CD14-positive monocyte (primary cell): ENCODE results near the gene MTMR3. TPM values are rescaled to one million over a fixed set of nuclear protein-coding genes. Genes with fewer than 3 reads are reported as not detected.

Source experiments
- DNase-seq, 3 donors: peaks; one replicate each; pipeline ENCODE4 v3.0.0-alpha.2; 2011 to 2022
- H2AFZ ChIP-seq: 2 replicates; pipeline ENCODE4 v1.6.0; 2012; ENCODE audit warnings: mild to moderate bottlenecking, low read depth, low read length, inconsistent platforms; ENCODE audit not compliant: insufficient read depth, poor library complexity, severe bottlenecking
- H3K27ac ChIP-seq, 2 donors: 1 replicate in 1 of 2; 2 replicates in 1 of 2; pipeline ENCODE4 v1.5.1; 2012 to 2013; ENCODE audit warnings: low read length in 2 of 2, control low read depth in 1 of 2, inconsistent platforms in 1 of 2, low read depth in 1 of 2, mild to moderate bottlenecking in 1 of 2
- H3K27me3 ChIP-seq, 2 donors: one replicate each; pipeline versions ENCODE4 v1.6.0 to v1.6.1; 2011 to 2013; ENCODE audit warnings: low read length in 2 of 2; ENCODE audit not compliant: control insufficient read depth in 2 of 2, insufficient read depth in 2 of 2
- H3K36me3 ChIP-seq, 2 donors: replicated peaks in 1 of 2; 1 replicate in 1 of 2; 2 replicates in 1 of 2; pipeline versions ENCODE4 v1.5.1 to v1.6.1; 2012 to 2013; ENCODE audit warnings: low read length in 2 of 2, control low read depth in 1 of 2, inconsistent platforms in 1 of 2, mild to moderate bottlenecking in 1 of 2; ENCODE audit not compliant: insufficient read depth in 2 of 2, control insufficient read depth in 1 of 2
- H3K4me1 ChIP-seq, 2 donors: 1 replicate in 1 of 2; 2 replicates in 1 of 2; pipeline versions ENCODE4 v1.5.1 to v1.6.1; 2012 to 2013; ENCODE audit warnings: low read length in 2 of 2, control low read depth in 1 of 2, inconsistent platforms in 1 of 2, mild to moderate bottlenecking in 1 of 2, moderate library complexity in 1 of 2; ENCODE audit not compliant: insufficient read depth in 2 of 2, control insufficient read depth in 1 of 2
- H3K4me2 ChIP-seq: replicated peaks from 2 replicates; pipeline ENCODE3; 2012; ENCODE audit warnings: low read length, moderate library complexity, mild to moderate bottlenecking; ENCODE audit not compliant: poor library complexity, severe bottlenecking; ENCODE audit errors: extremely low read depth
- H3K4me3 ChIP-seq, 3 experiments: fragments of 200-600 bp in 1 of 3; sonication (generic) in 1 of 3; replicated peaks in 1 of 3; 1 replicate in 2 of 3; 2 replicates in 1 of 3; pipeline ENCODE4 v1.5.1; 2011 to 2013; ENCODE audit warnings: low read length in 3 of 3, mild to moderate bottlenecking in 3 of 3, control low read depth in 2 of 3, low read depth in 2 of 3, inconsistent platforms in 1 of 3, moderate library complexity in 1 of 3
- H3K79me2 ChIP-seq: 2 replicates; pipeline ENCODE4 v1.6.0; 2012; ENCODE audit warnings: mild to moderate bottlenecking, control low read depth, inconsistent platforms, low read length, moderate library complexity; ENCODE audit not compliant: insufficient read depth
- H3K9ac ChIP-seq: 2 replicates; pipeline ENCODE4 v1.6.0; 2017; ENCODE audit warnings: low read length, mild to moderate bottlenecking; ENCODE audit not compliant: insufficient read depth, poor library complexity, severe bottlenecking
- H3K9me3 ChIP-seq, 2 donors: replicated peaks in 1 of 2; 1 replicate in 1 of 2; 2 replicates in 1 of 2; pipeline versions ENCODE4 v1.5.1 to v1.6.1; 2012 to 2013; ENCODE audit warnings: low read length in 2 of 2, control low read depth in 1 of 2; ENCODE audit not compliant: control insufficient read depth in 1 of 2, insufficient read depth in 1 of 2
- H4K20me1 ChIP-seq: 2 replicates; pipeline ENCODE4 v1.6.0; 2012; ENCODE audit warnings: mild to moderate bottlenecking, low read length, control low read depth, moderate library complexity; ENCODE audit not compliant: insufficient read depth
- H3K27ac Mint-ChIP-seq, 7 donors: one replicate each; pipeline ENCODE4 v1.8.0; 2020; ENCODE audit warnings: mild to moderate bottlenecking in 7 of 7, mixed read lengths in 7 of 7, moderate library complexity in 6 of 7, inconsistent platforms in 2 of 7
- H3K27me3 Mint-ChIP-seq, 3 donors: one replicate each; pipeline ENCODE4 v1.8.0; 2021 to 2022; ENCODE audit warnings: low read depth in 3 of 3, mild to moderate bottlenecking in 3 of 3, mixed read lengths in 3 of 3, moderate library complexity in 3 of 3, inconsistent platforms in 1 of 3
- H3K36me3 Mint-ChIP-seq, 2 donors: one replicate each; pipeline ENCODE4 v1.8.0; 2020; ENCODE audit warnings: mixed read lengths in 2 of 2, inconsistent platforms in 1 of 2, mild to moderate bottlenecking in 1 of 2
- H3K4me1 Mint-ChIP-seq: one replicate; pipeline ENCODE4 v1.8.0; 2020; ENCODE audit warnings: mild to moderate bottlenecking, mixed read lengths
- H3K4me3 Mint-ChIP-seq, 2 donors: one replicate each; pipeline ENCODE4 v1.8.0; 2020; ENCODE audit warnings: mild to moderate bottlenecking in 2 of 2, mixed read lengths in 2 of 2, moderate library complexity in 1 of 2
- H3K9me3 Mint-ChIP-seq, 7 donors: one replicate each; pipeline ENCODE4 v1.8.0; 2020 to 2022; ENCODE audit warnings: mixed read lengths in 7 of 7, mild to moderate bottlenecking in 6 of 7, moderate library complexity in 6 of 7, inconsistent platforms in 2 of 7
- WGBS: methylation state at CpG from one replicate; pipeline ENCODE4 v1.1.5; 2013; ENCODE audit warnings: missing lambda C conversion rate; ENCODE audit not compliant: insufficient coverage; 5-methylcytosine and 5-hydroxymethylcytosine counted together
- intact Hi-C, 2 donors: fragments of 100-400 bp; cut with micrococcal nuclease; formaldehyde crosslinking; loops; one replicate each; pipeline versions ENCODE4 v1.15.0 to v1.15.1; 2023
- polyA plus RNA-seq, 3 donors: library from polyadenylated mRNA; depleted of rRNA in 1 of 3; unstranded in 2 of 3; stranded (reverse) in 1 of 3; fragments of 300-500 nt in 2 of 3; fragments of >200 nt in 1 of 3; fragmentation: Illumina TruSeq in 2 of 3; gene quantifications; 1 replicate in 2 of 3; 2 replicates in 1 of 3; pipeline ENCODE4 v1.2.3, GENCODE V29; 2012 to 2021
- TF ChIP-seq, protein P1 (sequence below): fragments of 200-600 bp; IDR thresholded peaks from one replicate; pipeline ENCODE4 v1.8.0; 2022; ENCODE audit warnings: antibody characterized with exemption, mild to moderate bottlenecking

The MTMR3 gene
- polyA plus RNA-seq, 3 donors = 23.4 to 86.1 (median 30.2) TPM

DNA sequence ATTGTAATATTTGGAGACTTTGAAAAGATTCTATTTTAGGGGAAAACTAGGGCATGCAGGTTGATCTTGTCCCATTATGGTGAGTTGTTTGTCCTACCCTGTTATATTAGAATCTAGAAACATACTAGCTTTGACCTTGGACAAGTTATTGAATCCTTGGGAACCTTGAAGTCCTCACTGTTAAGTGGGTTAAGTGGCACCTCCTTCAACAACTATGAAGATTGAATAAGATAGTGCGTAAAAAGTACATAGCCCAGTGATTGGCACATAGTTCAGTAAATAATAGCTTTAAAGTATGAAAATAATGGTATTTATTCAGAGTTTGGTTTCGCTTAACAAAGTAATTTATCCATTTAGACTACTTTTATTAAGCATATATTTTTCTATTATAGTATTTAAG lies 51.6 kb downstream of the MTMR3 start:
- no peaks in the 10 kb centered on the region for H3K27me3 Mint-ChIP-seq
- H3K27me3 ChIP-seq = no peaks in the 10 kb centered on the region
- H3K36me3 Mint-ChIP-seq = peaks cover 5 to 7% of the 10 kb centered on the region in 2 donors
- TF ChIP-seq, protein P1, sequence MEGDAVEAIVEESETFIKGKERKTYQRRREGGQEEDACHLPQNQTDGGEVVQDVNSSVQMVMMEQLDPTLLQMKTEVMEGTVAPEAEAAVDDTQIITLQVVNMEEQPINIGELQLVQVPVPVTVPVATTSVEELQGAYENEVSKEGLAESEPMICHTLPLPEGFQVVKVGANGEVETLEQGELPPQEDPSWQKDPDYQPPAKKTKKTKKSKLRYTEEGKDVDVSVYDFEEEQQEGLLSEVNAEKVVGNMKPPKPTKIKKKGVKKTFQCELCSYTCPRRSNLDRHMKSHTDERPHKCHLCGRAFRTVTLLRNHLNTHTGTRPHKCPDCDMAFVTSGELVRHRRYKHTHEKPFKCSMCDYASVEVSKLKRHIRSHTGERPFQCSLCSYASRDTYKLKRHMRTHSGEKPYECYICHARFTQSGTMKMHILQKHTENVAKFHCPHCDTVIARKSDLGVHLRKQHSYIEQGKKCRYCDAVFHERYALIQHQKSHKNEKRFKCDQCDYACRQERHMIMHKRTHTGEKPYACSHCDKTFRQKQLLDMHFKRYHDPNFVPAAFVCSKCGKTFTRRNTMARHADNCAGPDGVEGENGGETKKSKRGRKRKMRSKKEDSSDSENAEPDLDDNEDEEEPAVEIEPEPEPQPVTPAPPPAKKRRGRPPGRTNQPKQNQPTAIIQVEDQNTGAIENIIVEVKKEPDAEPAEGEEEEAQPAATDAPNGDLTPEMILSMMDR = no peak
- no peak for DNase-seq
- H3K9me3 ChIP-seq = no peaks in the 10 kb centered on the region
- H4K20me1 ChIP-seq = peaks cover 100% of the 10 kb centered on the region
- H3K4me3 Mint-ChIP-seq = no peak overlapping the region
- peaks cover 31% of the 10 kb centered on the region for H3K4me1 Mint-ChIP-seq
- H2AFZ ChIP-seq = no peak overlapping the region
- no peak overlapping the region for H3K9ac ChIP-seq
- H3K4me3 ChIP-seq = no peak overlapping the region
- H3K79me2 ChIP-seq = peaks cover 100% of the 10 kb centered on the region
- no CpG with 5 or more reads among the region's 2 CpGs for whole genome bisulfite sequencing
- no peak overlapping the region for H3K27ac ChIP-seq
- no peaks in the 10 kb centered on the region for H3K9me3 Mint-ChIP-seq
- H3K4me1 ChIP-seq = peaks cover 0 to 14% of the 10 kb centered on the region in 2 donors
- intact Hi-C loops = no loop called here
- no peak overlapping the region for H3K4me2 ChIP-seq
- H3K27ac Mint-ChIP-seq = peak overlapping the region in 1 of 7 donors; percentile 5
- H3K36me3 ChIP-seq = no peaks in the 10 kb centered on the region

GRCh38 chr22:29936186-29936585 lies 53.2 kb downstream of the MTMR3 start:
- peak overlapping the region in 1 of 2 donors; percentile 37 for H3K27ac ChIP-seq
- DNase-seq = no peak

More at GRCh38 chr22:29936186-29936585, 53.2 kb downstream of the MTMR3 start:
- no CpG with 5 or more reads among the region's 1 CpG for WGBS
- Mint-ChIP-seq H3K4me1 (peaks cover 31% of the 10 kb centered on the region), H3K27me3 (no peaks in the 10 kb centered on the region), H3K27ac (peak overlapping the region in 5 of 7 donors; percentile 7 to 60 (median 54)), H3K9me3 (peaks cover 0 to 2% (median 0%) of the 10 kb centered on the region in 7 donors), H3K36me3 (peaks cover 10 to 12% of the 10 kb centered on the region in 2 donors), H3K4me3 (no peak overlapping the region)
- Histone ChIP-seq H3K9ac (no peak overlapping the region), H3K4me3 (no peak overlapping the region), H3K9me3 (no peaks in the 10 kb centered on the region), H3K4me1 (peaks cover 0 to 14% of the 10 kb centered on the region in 2 donors), H4K20me1 (peaks cover 100% of the 10 kb centered on the region), H3K36me3 (no peaks in the 10 kb centered on the region), H3K27me3 (no peaks in the 10 kb centered on the region), H3K79me2 (peaks cover 100% of the 10 kb centered on the region), H2AFZ (no peak overlapping the region), H3K4me2 (no peak overlapping the region)
- intact Hi-C loops = no loop called here
- TF ChIP-seq, protein P1 = no peak
